Mesothelial cell of epicardium (in vitro differentiated cells): ENCODE data around the gene KHNYN. TPM values are rescaled to one million over a fixed set of nuclear protein-coding genes. Genes with fewer than 3 reads are reported as not detected.

Source experiments
- DNase-seq, 2 experiments: peaks; one replicate each; pipeline ENCODE4 v3.0.0; 2021; ENCODE audit warnings: low spot score in 2 of 2; ENCODE audit not compliant: unreplicated experiment in 2 of 2
- H3K27ac Mint-ChIP-seq: 2 replicates; pipeline ENCODE4 v1.8.0; 2021; ENCODE audit warnings: mixed read lengths
- H3K27me3 Mint-ChIP-seq: 2 replicates; pipeline ENCODE4 v1.8.0; 2021; ENCODE audit warnings: low read depth, mixed read lengths
- H3K36me3 Mint-ChIP-seq: 2 replicates; pipeline ENCODE4 v1.8.0; 2021; ENCODE audit warnings: mixed read lengths
- H3K4me1 Mint-ChIP-seq: 2 replicates; pipeline ENCODE4 v1.8.0; 2021; ENCODE audit warnings: mixed read lengths
- H3K4me3 Mint-ChIP-seq: 2 replicates; pipeline ENCODE4 v1.8.0; 2021; ENCODE audit warnings: mild to moderate bottlenecking, moderate library complexity, mixed read lengths
- H3K9me3 Mint-ChIP-seq: 2 replicates; pipeline ENCODE4 v1.8.0; 2021; ENCODE audit warnings: mixed read lengths
- total RNA-seq: library from RNA; stranded (reverse); gene quantifications from 3 replicates; pipeline ENCODE4 v1.2.1, GENCODE V29; 2021
- TF ChIP-seq, protein P1 (sequence below): fragments of 200-600 bp; sonication (generic); IDR thresholded peaks from one replicate; pipeline ENCODE4 v1.5.0; 2021; ENCODE audit warnings: antibody characterized with exemption; ENCODE audit not compliant: unreplicated experiment

Gene KHNYN
- total RNA-seq, 1 donor from 2014 or later = 92.2 TPM

DNA sequence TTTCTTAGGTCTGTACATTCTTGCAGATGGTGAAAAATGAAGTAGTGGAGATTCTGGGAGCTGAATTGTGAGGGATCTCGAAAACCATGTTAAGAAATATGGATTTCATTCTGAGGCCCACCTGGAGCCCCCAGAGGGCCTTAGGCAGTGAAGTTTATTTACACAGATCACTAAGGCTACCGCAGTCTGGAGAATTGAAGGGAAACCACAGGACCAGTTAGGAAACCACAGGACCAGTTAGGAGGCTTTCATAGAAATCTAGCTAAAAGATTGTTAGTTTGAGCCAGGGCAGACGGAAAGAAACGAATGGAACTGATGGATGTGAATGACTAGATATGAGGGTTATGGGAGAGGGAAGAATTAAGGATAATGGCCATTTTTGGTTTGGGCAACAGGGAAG, 7.5 kb upstream of the KHNYN start:
- Mint-ChIP-seq H3K9me3 (no peaks in the 10 kb centered on the region), H3K27me3 (no peaks in the 10 kb centered on the region), H3K27ac (no peak overlapping the region), H3K4me1 (peaks cover 26% of the 10 kb centered on the region), H3K4me3 (no peak overlapping the region), H3K36me3 (no peaks in the 10 kb centered on the region)
- TF ChIP-seq, protein P1, sequence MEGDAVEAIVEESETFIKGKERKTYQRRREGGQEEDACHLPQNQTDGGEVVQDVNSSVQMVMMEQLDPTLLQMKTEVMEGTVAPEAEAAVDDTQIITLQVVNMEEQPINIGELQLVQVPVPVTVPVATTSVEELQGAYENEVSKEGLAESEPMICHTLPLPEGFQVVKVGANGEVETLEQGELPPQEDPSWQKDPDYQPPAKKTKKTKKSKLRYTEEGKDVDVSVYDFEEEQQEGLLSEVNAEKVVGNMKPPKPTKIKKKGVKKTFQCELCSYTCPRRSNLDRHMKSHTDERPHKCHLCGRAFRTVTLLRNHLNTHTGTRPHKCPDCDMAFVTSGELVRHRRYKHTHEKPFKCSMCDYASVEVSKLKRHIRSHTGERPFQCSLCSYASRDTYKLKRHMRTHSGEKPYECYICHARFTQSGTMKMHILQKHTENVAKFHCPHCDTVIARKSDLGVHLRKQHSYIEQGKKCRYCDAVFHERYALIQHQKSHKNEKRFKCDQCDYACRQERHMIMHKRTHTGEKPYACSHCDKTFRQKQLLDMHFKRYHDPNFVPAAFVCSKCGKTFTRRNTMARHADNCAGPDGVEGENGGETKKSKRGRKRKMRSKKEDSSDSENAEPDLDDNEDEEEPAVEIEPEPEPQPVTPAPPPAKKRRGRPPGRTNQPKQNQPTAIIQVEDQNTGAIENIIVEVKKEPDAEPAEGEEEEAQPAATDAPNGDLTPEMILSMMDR = no peak
- DNase-seq = no peak

DNA sequence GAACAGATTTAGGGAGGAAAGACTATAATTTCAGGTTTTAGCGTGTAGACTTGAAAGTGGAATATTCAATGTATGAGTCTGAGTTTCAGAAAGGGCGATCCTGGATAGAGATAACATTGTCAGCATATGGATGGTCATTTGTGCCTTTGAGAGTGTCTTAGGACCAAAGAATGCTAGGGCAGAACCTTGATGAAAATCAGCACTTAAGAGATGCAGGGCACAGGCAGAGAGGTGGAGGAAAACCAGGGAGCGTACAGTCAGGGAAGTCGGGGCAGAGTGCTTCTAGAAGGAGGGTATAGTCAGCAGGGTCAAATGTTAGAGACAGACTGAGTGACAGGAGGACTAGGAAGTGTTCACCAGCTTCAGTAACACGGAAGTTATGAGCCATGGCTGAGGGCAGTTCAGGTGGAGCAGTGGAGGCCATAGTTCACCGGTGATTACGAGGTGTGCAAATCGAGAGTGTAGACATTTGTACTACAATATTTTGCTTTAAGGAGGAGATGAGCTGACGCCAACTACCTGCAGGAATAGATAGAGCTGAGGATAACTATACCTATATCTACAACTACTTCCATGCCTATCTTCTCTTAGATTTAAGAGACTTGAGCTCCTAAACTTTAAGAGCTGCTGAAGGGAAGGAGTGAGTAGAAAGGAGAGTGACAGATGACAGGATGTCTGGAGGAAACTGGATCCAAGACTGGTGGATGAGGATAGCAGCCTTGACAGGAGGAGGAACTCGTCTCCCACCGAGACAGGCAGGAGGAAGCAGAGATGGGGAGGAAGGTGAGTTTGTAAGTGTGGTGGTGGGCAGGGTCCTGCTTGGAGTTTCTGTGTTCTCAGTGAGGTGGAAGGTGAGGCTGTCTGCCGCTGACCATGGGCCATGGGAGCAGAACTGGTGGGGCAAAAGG, 6.8 kb upstream of the KHNYN start:
- no peak overlapping the region for H3K27ac Mint-ChIP-seq
- no peaks in the 10 kb centered on the region for H3K27me3 Mint-ChIP-seq
- TF ChIP-seq, protein P1 = no peak
- peaks cover 29% of the 10 kb centered on the region for H3K4me1 Mint-ChIP-seq
- no peak for DNase-seq
- H3K36me3 Mint-ChIP-seq = no peaks in the 10 kb centered on the region
- no peaks in the 10 kb centered on the region for H3K9me3 Mint-ChIP-seq
- H3K4me3 Mint-ChIP-seq = no peak overlapping the region

DNA sequence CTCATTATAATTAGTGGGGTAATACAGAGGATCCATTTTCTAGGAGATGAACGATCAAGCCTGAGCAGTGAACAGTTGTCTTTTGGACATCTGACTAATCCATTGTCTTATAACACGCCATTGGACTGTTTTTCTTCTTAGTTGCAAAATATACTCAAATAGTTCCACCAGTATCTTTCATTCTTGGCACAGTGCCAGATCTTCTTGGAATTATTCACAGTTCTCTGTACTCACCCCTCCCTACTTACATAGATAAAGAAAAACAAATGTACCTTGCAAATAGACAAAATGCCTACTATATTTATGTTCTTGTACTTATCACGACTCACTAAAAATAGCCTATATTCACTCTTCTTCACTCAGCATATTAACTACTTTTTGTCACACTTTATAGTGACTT, 4.0 kb upstream of the KHNYN start:
- Mint-ChIP-seq H3K9me3 (no peaks in the 10 kb centered on the region), H3K36me3 (no peaks in the 10 kb centered on the region), H3K27ac (peak overlapping the region; percentile 43), H3K27me3 (no peaks in the 10 kb centered on the region), H3K4me3 (no peak overlapping the region), H3K4me1 (peaks cover 32% of the 10 kb centered on the region)
- TF ChIP-seq, protein P1 = no peak
- DNase-seq = no peak

DNA sequence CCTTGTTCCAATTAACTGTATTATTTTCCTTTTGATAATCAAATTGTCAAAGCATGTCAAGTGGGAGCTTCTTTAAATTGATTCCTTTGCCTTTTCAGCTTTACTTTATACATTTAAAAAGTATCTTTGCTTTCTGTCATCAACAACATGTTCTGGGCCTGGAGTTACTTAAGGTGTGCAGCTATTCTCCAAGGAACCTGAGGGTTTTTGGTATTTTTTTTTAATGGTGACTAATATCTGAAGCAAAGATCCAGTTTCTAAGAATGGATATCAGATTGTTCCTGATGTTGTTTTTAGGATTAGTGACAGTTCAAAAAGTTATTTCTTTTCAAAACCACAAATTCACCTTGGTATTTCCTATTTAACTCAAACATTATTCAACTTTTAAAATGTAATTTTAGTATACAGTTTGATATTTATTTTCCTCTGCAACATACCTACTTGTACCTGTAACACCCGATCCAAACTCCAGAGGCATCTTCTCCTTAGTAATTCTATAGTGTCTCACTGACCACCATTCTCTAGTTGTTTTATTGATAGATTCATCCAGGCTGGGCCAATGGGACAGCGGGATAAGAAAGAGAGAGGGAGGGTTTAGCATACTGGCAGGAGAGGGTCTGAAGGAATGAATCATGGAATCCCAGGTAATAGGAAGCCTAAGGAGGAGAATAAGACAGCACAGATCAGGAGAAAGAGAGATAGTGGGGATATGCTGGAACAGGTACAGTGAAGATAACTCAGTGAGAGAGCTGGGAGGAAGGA, 3.4 kb upstream of the KHNYN start:
- Mint-ChIP-seq H3K27me3 (no peaks in the 10 kb centered on the region), H3K9me3 (no peaks in the 10 kb centered on the region), H3K4me3 (no peak overlapping the region), H3K27ac (peak overlapping the region; percentile 43), H3K36me3 (no peaks in the 10 kb centered on the region), H3K4me1 (peaks cover 39% of the 10 kb centered on the region)
- DNase-seq = no peak
- TF ChIP-seq, protein P1 = no peak

DNA sequence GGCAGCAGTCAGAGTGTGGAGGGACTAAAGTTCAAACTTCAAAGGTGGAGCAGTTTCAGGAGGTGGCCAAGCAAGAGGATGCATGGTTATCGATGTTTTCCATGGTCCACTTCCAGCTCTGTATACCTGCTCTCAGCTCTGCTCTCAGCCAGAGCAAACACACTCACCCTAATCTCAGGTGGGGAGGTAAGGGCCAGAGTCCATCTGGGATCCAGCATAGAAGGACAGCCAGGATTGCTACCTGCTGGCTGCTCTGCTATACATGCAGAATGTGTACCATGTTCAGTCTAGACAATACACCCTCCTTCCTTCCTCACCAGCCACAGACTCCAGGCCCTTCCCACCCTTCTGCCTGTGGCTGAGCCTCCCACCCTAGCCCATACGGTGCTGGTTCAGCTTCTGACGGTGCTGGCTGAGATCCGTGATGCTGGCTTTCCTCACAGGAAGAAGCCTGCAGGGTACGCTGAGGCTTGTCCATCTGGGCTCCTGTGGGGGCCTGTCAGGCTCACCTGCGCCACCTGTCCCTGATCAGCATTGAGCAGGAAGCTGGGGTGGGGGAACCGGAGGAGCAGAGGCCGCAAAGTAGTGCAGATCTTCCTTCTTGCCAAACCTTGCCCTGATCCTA, 2.7 kb upstream of the KHNYN start:
- DNase-seq = no peak
- Mint-ChIP-seq H3K9me3 (no peaks in the 10 kb centered on the region), H3K4me3 (no peak overlapping the region), H3K36me3 (peaks cover 4% of the 10 kb centered on the region), H3K27me3 (no peaks in the 10 kb centered on the region), H3K4me1 (peaks cover 45% of the 10 kb centered on the region), H3K27ac (peak overlapping the region; percentile 8)
- TF ChIP-seq, protein P1 = no peak
